K562 (cell line): ENCODE measurements around the gene DUOXA2. TPM values are rescaled to one million over a fixed set of nuclear protein-coding genes. Genes with fewer than 3 reads are reported as not detected.
A peak's percentile ranks its signal among the peaks of the same experiment; 100 is the strongest.

Experiments
- ATAC-seq: fragments of 200-7000 bp; cut with Tn5 transposase; 3 replicates; pipeline ENCODE4 v1.9.1; 2020; ENCODE audit warnings: moderate library complexity
- BruUV-seq: library from RNA; stranded (reverse); fragments of 400-500 nt; replicated peaks from 2 replicates; lab custom pipeline; 2021; lab: Mats Ljungman, UMichigan
- CTCF ChIA-PET: fragments of 300-600 bp; formaldehyde crosslinking; extraction: SDS; loops from one replicate; lab custom pipeline; 2021; ENCODE audit warnings: low intra/inter-chr PET ratio; lab: Yijun Ruan, JAX
- POLR2A ChIA-PET: fragments of 300-600, 350-650 bp; sonication (Branson Sonifier 250); formaldehyde crosslinking; extraction: SDS; loops from one replicate; lab custom pipeline; 2021; ENCODE audit warnings: antibody characterized with exemption, inconsistent platforms; lab: Yijun Ruan, JAX
- DNase-seq, 4 experiments: peaks; one replicate each; pipeline versions ENCODE4 v3.0.0 to v3.0.0-alpha.2; 2011 to 2018; ENCODE audit warnings: low spot score in 3 of 4, mixed read lengths in 3 of 4; ENCODE audit errors: extremely low read depth in 1 of 4
- FAIRE-seq: peaks from 2 replicates; lab custom pipeline; 2011; peaks lifted over from hg19 to GRCh38; lab: Jason Lieb, UNC
- H2AFZ ChIP-seq: 2 replicates; pipeline ENCODE4 v1.6.0; 2011; ENCODE audit warnings: low read depth, low read length, control low read depth, inconsistent platforms
- H3K27ac ChIP-seq: fragments of 200-600 bp; 3 replicates; pipeline ENCODE4 v1.8.0; 2011; ENCODE audit warnings: low read depth, mild to moderate bottlenecking, control low read depth, inconsistent platforms, low read length, moderate library complexity, mixed read lengths; ENCODE audit errors: extremely low read depth
- H3K27me3 ChIP-seq, 2 experiments: fragments of 300-600 bp in 1 of 2; 2 replicates in 1 of 2; 3 replicates in 1 of 2; pipeline versions ENCODE4 v1.6.0 to v1.8.0; 2011; ENCODE audit warnings: inconsistent platforms in 2 of 2, low read length in 2 of 2, mild to moderate bottlenecking in 1 of 2, mixed read lengths in 1 of 2, moderate library complexity in 1 of 2; ENCODE audit not compliant: control insufficient read depth in 2 of 2, insufficient read depth in 2 of 2
- H3K36me3 ChIP-seq: fragments of 300-600 bp; 3 replicates; pipeline ENCODE4 v1.8.0; 2011; ENCODE audit warnings: mild to moderate bottlenecking, low read length, inconsistent platforms; ENCODE audit not compliant: control insufficient read depth, insufficient read depth
- H3K4me1 ChIP-seq, 2 experiments: fragments of 200-600 bp in 1 of 2; replicated peaks in 1 of 2; 2 replicates in 1 of 2; 3 replicates in 1 of 2; pipeline versions ENCODE4 v1.5.1 to v1.8.0; 2011; ENCODE audit warnings: inconsistent platforms in 2 of 2, low read length in 2 of 2, mild to moderate bottlenecking in 1 of 2, mixed read lengths in 1 of 2, moderate library complexity in 1 of 2; ENCODE audit not compliant: control insufficient read depth in 2 of 2, insufficient read depth in 2 of 2
- H3K4me2 ChIP-seq: 2 replicates; pipeline ENCODE4 v1.6.1; 2011; ENCODE audit warnings: low read length, control low read depth, inconsistent platforms, mixed read lengths; ENCODE audit not compliant: insufficient read depth
- H3K4me3 ChIP-seq: fragments of 200-600 bp; sonication (generic), shearing (Covaris generic); 2 replicates; pipeline ENCODE4 v1.5.1; 2016; ENCODE audit warnings: control low read depth, inconsistent platforms
- H3K79me2 ChIP-seq: fragments of 200-600 bp; 3 replicates; pipeline ENCODE4 v1.8.0; 2011; ENCODE audit warnings: low read length, inconsistent platforms; ENCODE audit not compliant: control insufficient read depth, insufficient read depth
- H3K9ac ChIP-seq, 2 experiments: 2 replicates each; pipeline versions ENCODE4 v1.6.0 to v1.6.1; 2011; ENCODE audit warnings: low read depth in 2 of 2, low read length in 2 of 2, control low read depth in 1 of 2, inconsistent platforms in 1 of 2, mild to moderate bottlenecking in 1 of 2, mixed read lengths in 1 of 2; ENCODE audit not compliant: insufficient read depth in 1 of 2
- H3K9me1 ChIP-seq: one replicate; pipeline ENCODE4 v1.6.0; 2011; ENCODE audit warnings: inconsistent platforms, mild to moderate bottlenecking, low read length, moderate library complexity; ENCODE audit not compliant: control insufficient read depth, insufficient read depth
- H3K9me3 ChIP-seq: replicated peaks from 2 replicates; pipeline ENCODE4 v1.5.1; 2011; ENCODE audit warnings: low read depth, low read length, inconsistent platforms; ENCODE audit not compliant: control insufficient read depth, insufficient read depth
- H4K20me1 ChIP-seq: replicated peaks from 2 replicates; pipeline ENCODE4 v1.6.1; 2011; ENCODE audit warnings: low read length, inconsistent platforms, mixed read lengths; ENCODE audit not compliant: control insufficient read depth, insufficient read depth
- BMI1 ChIP-seq: fragments of 150-350 bp; IDR thresholded peaks from 2 replicates; pipeline ENCODE4 v1.6.1; 2014; ENCODE audit warnings: low read length
- DDX20 ChIP-seq: fragments of 450-650 bp; IDR thresholded peaks from 2 replicates; pipeline ENCODE4 v1.6.1; 2016; ENCODE audit warnings: missing genetic modification characterization, low read depth, mild to moderate bottlenecking, missing compliant biosample characterization, moderate library complexity
- KAT2B ChIP-seq: IDR thresholded peaks from one replicate; pipeline ENCODE4 v1.6.1; 2012; ENCODE audit warnings: low read depth, mild to moderate bottlenecking, control low read depth, inconsistent platforms, low read length, moderate library complexity
- WGBS: fragments of 100-300 bp; shearing (Covaris generic); methylation state at CpG from one replicate; pipeline ENCODE4 v1.1.6; 2016; ENCODE audit warnings: low coverage, mixed read lengths; ENCODE audit not compliant: insufficient coverage; ENCODE audit errors: missing lambda C conversion rate; 5-methylcytosine and 5-hydroxymethylcytosine counted together
- in situ Hi-C: fragments of 300-500 bp; cut with MboI; formaldehyde crosslinking; loops from 4 replicates; pipeline ENCODE4 v1.15.0; 2018; ENCODE audit warnings: inconsistent platforms, mixed read lengths
- intact Hi-C: fragments of 100-400 bp; cut with micrococcal nuclease; formaldehyde crosslinking; loops from 2 replicates; pipeline ENCODE4 v1.14.2; 2022
- polyA plus RNA-seq, 8 experiments: library from polyadenylated mRNA; depleted of rRNA in 4 of 8; stranded (reverse) in 5 of 8; unstranded in 3 of 8; fragments of >200 nt; fragmentation: Nextera tagmentation in 2 of 8; fragmentation: Illumina TruSeq in 1 of 8; extraction: Ambion mirVana in 2 of 8; extraction: Trizol in 1 of 8; gene quantifications; 2 replicates each; pipeline versions ENCODE4 v1.2.1 to v1.2.3, GENCODE V29; 2011 to 2014; ENCODE audit warnings: inconsistent platforms in 1 of 8, missing spikeins in 1 of 8
- total RNA-seq, 7 experiments: library from RNA; depleted of rRNA in 6 of 7; stranded (reverse); fragments of >200 nt in 6 of 7; fragmentation: Illumina TruSeq in 2 of 7; extraction: Trizol in 2 of 7; gene quantifications; 2 replicates each; pipeline versions ENCODE4 v1.2.1 to v1.2.3, GENCODE V29; 2011 to 2021; ENCODE audit warnings: low replicate concordance in 1 of 7
- TF ChIP-seq, protein P1 (sequence below), 3 experiments: IDR thresholded peaks in 2 of 3; conservative IDR thresholded peaks in 1 of 3; 2 replicates each; pipeline ENCODE4 v1.5.1; 2011 to 2012; ENCODE audit warnings: low read length in 3 of 3, mild to moderate bottlenecking in 3 of 3, control low read depth in 2 of 3, improper control_type of control experiment in 1 of 3, inconsistent platforms in 1 of 3, low read depth in 1 of 3, mixed read lengths in 1 of 3, moderate library complexity in 1 of 3; ENCODE audit not compliant: insufficient read depth in 2 of 3

The DUOXA2 gene
- total and polyA plus RNA-seq, 9 of the 15 experiments (the other 6 are each of a cell fraction or from before 2014, with no cell fraction given), result not detected

- in situ Hi-C loops, result loop anchor here (25.0 kb wide), 1 partner anchor 146 kb away; the partner anchor contains the start of gene TERB2
- DNase-seq, result no peak
- no peaks in the 10 kb centered on the region for H3K9me1 ChIP-seq
- H3K9me3 ChIP-seq, result no peaks in the 10 kb centered on the region
- CTCF ChIA-PET, result no interaction called here
- no TSS peak for BruUV-seq
- FAIRE-seq, result no peak
- 0 out of 2 replicates have a peak, but pooled peaks cover 11% of the 10 kb centered on the region for H4K20me1 ChIP-seq
- H3K9ac ChIP-seq, result no peak overlapping the region
- TF ChIP-seq KAT2B (no peak), BMI1 (no peak)
- TF ChIP-seq, all 486 proteins: peak for 0
- no peak overlapping the region for H3K27ac ChIP-seq
- no peak overlapping the region for H3K4me2 ChIP-seq
- intact Hi-C loops, result no loop called here
- H3K36me3 ChIP-seq, result no peaks in the 10 kb centered on the region
- ATAC-seq, result no peak
- POLR2A ChIA-PET, result no interaction called here
- H3K27me3 ChIP-seq, result peaks cover 9 to 38% of the 10 kb centered on the region in 2 experiments; a peak in 4 of 5 replicates
- H3K4me1 ChIP-seq, result peaks cover 0 to 9% of the 10 kb centered on the region in 2 experiments; a peak in 1 of 5 replicates
- 11% methylated on average over 10 of the region's 10 CpGs for WGBS
- H2AFZ ChIP-seq, result no peak overlapping the region
- no peak overlapping the region for H3K4me3 ChIP-seq
- H3K79me2 ChIP-seq, result no peaks in the 10 kb centered on the region
Measured at GRCh38 chr15:45107941-45108630, 6.0 kb upstream of the DUOXA2 start.

GRCh38 chr15:45110256-45110820 is 3.8 kb upstream of the DUOXA2 start:
- Histone ChIP-seq H3K4me3 (no peak overlapping the region), H3K4me2 (no peak overlapping the region), H2AFZ (no peak overlapping the region), H3K9ac (no peak overlapping the region), H3K9me1 (no peaks in the 10 kb centered on the region), H3K79me2 (no peaks in the 10 kb centered on the region), H3K9me3 (no peaks in the 10 kb centered on the region), H3K4me1 (peaks cover 0 to 19% of the 10 kb centered on the region in 2 experiments; a peak in 2 of 5 replicates), H3K27ac (no peak overlapping the region), H4K20me1 (0 out of 2 replicates have a peak, but pooled peaks cover 11% of the 10 kb centered on the region)
- no TSS peak for BruUV-seq
- 31% methylated on average over 11 of the region's 11 CpGs for WGBS
- DNase-seq, result no peak
- CTCF ChIA-PET, result no interaction called here
- ATAC-seq, result no peak
- no peak for FAIRE-seq
- in situ Hi-C loops (loop anchor here (25.0 kb wide), 1 partner anchor 148 kb away; the partner anchor contains the start of gene TERB2), intact Hi-C loops (no loop called here)
- TF ChIP-seq, protein P1, sequence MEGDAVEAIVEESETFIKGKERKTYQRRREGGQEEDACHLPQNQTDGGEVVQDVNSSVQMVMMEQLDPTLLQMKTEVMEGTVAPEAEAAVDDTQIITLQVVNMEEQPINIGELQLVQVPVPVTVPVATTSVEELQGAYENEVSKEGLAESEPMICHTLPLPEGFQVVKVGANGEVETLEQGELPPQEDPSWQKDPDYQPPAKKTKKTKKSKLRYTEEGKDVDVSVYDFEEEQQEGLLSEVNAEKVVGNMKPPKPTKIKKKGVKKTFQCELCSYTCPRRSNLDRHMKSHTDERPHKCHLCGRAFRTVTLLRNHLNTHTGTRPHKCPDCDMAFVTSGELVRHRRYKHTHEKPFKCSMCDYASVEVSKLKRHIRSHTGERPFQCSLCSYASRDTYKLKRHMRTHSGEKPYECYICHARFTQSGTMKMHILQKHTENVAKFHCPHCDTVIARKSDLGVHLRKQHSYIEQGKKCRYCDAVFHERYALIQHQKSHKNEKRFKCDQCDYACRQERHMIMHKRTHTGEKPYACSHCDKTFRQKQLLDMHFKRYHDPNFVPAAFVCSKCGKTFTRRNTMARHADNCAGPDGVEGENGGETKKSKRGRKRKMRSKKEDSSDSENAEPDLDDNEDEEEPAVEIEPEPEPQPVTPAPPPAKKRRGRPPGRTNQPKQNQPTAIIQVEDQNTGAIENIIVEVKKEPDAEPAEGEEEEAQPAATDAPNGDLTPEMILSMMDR (IDR thresholded peaks at IDR 0.05 in 2 of 3, conservative IDR thresholded peaks at IDR 0.05 in 1 of 3; ENCODE audit: insufficient read depth in 2 of 3, low read depth in 1 of 3, low read length in 3 of 3), result 0 out of 6 replicates have a peak, but pooled peaks of 1 of the 3 experiments have one; percentile 4
- TF ChIP-seq DDX20 (tag), result no peak
- TF ChIP-seq, all 486 proteins: peak for 1
- H3K27me3 ChIP-seq, result peaks cover 11 to 39% of the 10 kb centered on the region in 2 experiments; a peak in 4 of 5 replicates
- H3K36me3 ChIP-seq, result no peaks in the 10 kb centered on the region
- POLR2A ChIA-PET, result interaction anchor here (0.9 to 1.0 kb wide), 2 partner anchors 8 to 9 kb away, joined by 3 read pairs; no protein-coding TSS in a partner anchor
